HepG2 (cell line): ENCODE results near the gene RAP1A. TPM values are rescaled to one million over a fixed set of nuclear protein-coding genes. Genes with fewer than 3 reads are reported as not detected.

Experiments used
- ADNP ChIP-seq: sonication (generic); formaldehyde crosslinking; IDR thresholded peaks from 2 replicates; pipeline ENCODE4 v1.4.0; 2020; ENCODE audit warnings: missing genetic modification reagents
- FOSL2 ChIP-seq: sonication (generic); formaldehyde crosslinking; IDR thresholded peaks from 2 replicates; pipeline ENCODE4 v1.4.0; 2020; ENCODE audit warnings: missing genetic modification reagents
- HMGA1 ChIP-seq: sonication (generic); formaldehyde crosslinking; conservative IDR thresholded peaks from 2 replicates; pipeline ENCODE4 v1.4.0; 2020; ENCODE audit warnings: missing genetic modification reagents
- HOXA9 ChIP-seq: sonication (generic); formaldehyde crosslinking; IDR thresholded peaks from 2 replicates; pipeline ENCODE4 v1.8.1; 2022; ENCODE audit warnings: missing genetic modification reagents, mild to moderate bottlenecking, moderate library complexity, borderline replicate concordance
- IKZF1 ChIP-seq: fragments of 450-650 bp; IDR thresholded peaks from 2 replicates; pipeline ENCODE4 v1.7.1; 2016
- PATZ1 ChIP-seq: sonication (generic); formaldehyde crosslinking; IDR thresholded peaks from 2 replicates; pipeline ENCODE4 v1.4.0; 2020; ENCODE audit warnings: missing genetic modification reagents
- RBFOX2 ChIP-seq: fragments of 200-400 bp; formaldehyde crosslinking; IDR thresholded peaks from 2 replicates; pipeline ENCODE4 v1.6.1; 2017; ENCODE audit warnings: low read depth, mild to moderate bottlenecking, low read length
- SETDB1 ChIP-seq: sonication (generic); formaldehyde crosslinking; IDR thresholded peaks from 2 replicates; pipeline ENCODE4 v1.5.1; 2020; ENCODE audit warnings: missing genetic modification reagents, mild to moderate bottlenecking, borderline replicate concordance
- TAF15 ChIP-seq: fragments of 200-400 bp; formaldehyde crosslinking; IDR thresholded peaks from one replicate; pipeline ENCODE4 v1.6.1; 2018; ENCODE audit warnings: mild to moderate bottlenecking, low read depth, low read length; ENCODE audit not compliant: poor library complexity, severe bottlenecking
- UBTF ChIP-seq: sonication (generic); formaldehyde crosslinking; IDR thresholded peaks from 2 replicates; pipeline ENCODE4 v1.4.0; 2020; ENCODE audit warnings: mild to moderate bottlenecking, missing genetic modification reagents
- ZBED4 ChIP-seq: sonication (generic); formaldehyde crosslinking; IDR thresholded peaks from 2 replicates; pipeline ENCODE4 v1.4.0; 2020; ENCODE audit warnings: missing genetic modification reagents, borderline replicate concordance
- ZNF232 ChIP-seq: sonication (generic); formaldehyde crosslinking; IDR thresholded peaks from 2 replicates; pipeline ENCODE4 v1.4.0; 2020; ENCODE audit warnings: missing genetic modification reagents, borderline replicate concordance
- ZNF253 ChIP-seq: sonication (generic); formaldehyde crosslinking; IDR thresholded peaks from 2 replicates; pipeline ENCODE4 v1.8.0; 2022; ENCODE audit warnings: mild to moderate bottlenecking, missing genetic modification reagents, borderline replicate concordance
- ZNF260 ChIP-seq: sonication (generic); formaldehyde crosslinking; IDR thresholded peaks from 2 replicates; pipeline ENCODE4 v1.4.0; 2020; ENCODE audit warnings: missing genetic modification reagents, low read depth, mild to moderate bottlenecking, borderline replicate concordance
- ZNF335 ChIP-seq: sonication (generic); formaldehyde crosslinking; IDR thresholded peaks from 2 replicates; pipeline ENCODE4 v1.4.0; 2020; ENCODE audit warnings: missing genetic modification reagents
- ZNF501 ChIP-seq: sonication (generic); formaldehyde crosslinking; IDR thresholded peaks from 2 replicates; pipeline ENCODE4 v1.5.1; 2020; ENCODE audit warnings: mild to moderate bottlenecking, moderate library complexity, missing genetic modification reagents
- ZNF704 ChIP-seq: sonication (generic); formaldehyde crosslinking; IDR thresholded peaks from 2 replicates; pipeline ENCODE4 v1.8.1; 2023; ENCODE audit warnings: mild to moderate bottlenecking, inconsistent platforms, moderate library complexity, missing genetic modification reagents, borderline replicate concordance
- polyA plus RNA-seq, 8 experiments: library from polyadenylated mRNA; depleted of rRNA in 3 of 8; stranded (reverse) in 7 of 8; unstranded in 1 of 8; fragments of >200 nt; fragmentation: Illumina TruSeq in 4 of 8; extraction: Trizol in 4 of 8; gene quantifications; 2 replicates each; pipeline versions ENCODE4 v1.2.1 to v1.2.3, GENCODE V29; 2011 to 2016; ENCODE audit warnings: low read depth in 4 of 8, missing spikeins in 1 of 8, mixed read lengths in 1 of 8; ENCODE audit not compliant: insufficient read depth in 1 of 8
- total RNA-seq, 5 experiments: library from RNA; depleted of rRNA; stranded (reverse); fragments of >200 nt; fragmentation: Illumina TruSeq; extraction: Trizol; gene quantifications; 2 replicates each; pipeline ENCODE4 v1.2.3, GENCODE V29; 2016; ENCODE audit warnings: low read depth in 1 of 5

Gene RAP1A
- total and polyA plus RNA-seq, 2 of the 13 experiments (the other 11 are each of a cell fraction or from before 2014, with no cell fraction given) = 19.0 to 20.7 TPM

GRCh38 chr1:111755331-111756123, 135.9 kb downstream of the RAP1A start, which contains the start of gene DDX20 (continued):
- TF ChIP-seq HMGA1 = no peak
- peak; percentile 88 for TF ChIP-seq RBFOX2
- peak; percentile 93 for TF ChIP-seq ZNF501
- no peak for TF ChIP-seq ZNF232 (CRISPR knock-in tag)
- TF ChIP-seq TAF15 = no peak
- TF ChIP-seq ADNP = no peak
- no peak for TF ChIP-seq ZNF704 (CRISPR knock-in tag)
- TF ChIP-seq HOXA9 (CRISPR knock-in tag) = no peak
- no peak for TF ChIP-seq IKZF1
- no peak for TF ChIP-seq ZBED4 (CRISPR knock-in tag)
- no peak for TF ChIP-seq SETDB1
- TF ChIP-seq FOSL2 (CRISPR knock-in tag) = no peak; the same call in 1 of the 2 replicates
- no peak; the same call in 1 of the 2 replicates for TF ChIP-seq ZNF335
- no peak for TF ChIP-seq ZNF260 (CRISPR knock-in tag)
- peak; percentile 71 for TF ChIP-seq PATZ1
- TF ChIP-seq UBTF (CRISPR knock-in tag) = peak; percentile 85; the same call in 1 of the 2 replicates
- TF ChIP-seq ZNF253 (CRISPR knock-in tag) = peak; percentile 15
